ENCODE measurements around the gene ZNF318. TPM values are rescaled to one million over a fixed set of nuclear protein-coding genes. Genes with fewer than 3 reads are reported as not detected.

The ZNF318 gene
- total RNA-seq, 4 donors from 2014 or later: 20.9 to 35.5 (median 24.8) TPM

- 56% methylated on average over 1 of the region's 1 CpG for WGBS
- no peak for DNase-seq (ENCODE audit: low spot score in 2 of 2)
- no peaks in the 10 kb centered on the region for H3K27me3 ChIP-seq
- H3K4me3 ChIP-seq: no peak overlapping the region
- TF ChIP-seq CTCF (IDR thresholded peaks at IDR 0.05) (no peak), POLR2A (IDR thresholded peaks at IDR 0.05) (no peak)
- no peaks in the 10 kb centered on the region for H3K4me1 ChIP-seq
- H3K9me3 ChIP-seq: no peaks in the 10 kb centered on the region
- no peak overlapping the region for H3K27ac ChIP-seq
- H3K36me3 ChIP-seq: peaks cover 8% of the 10 kb centered on the region
Observed at GRCh38 chr6:43328528-43328927, 40.9 kb downstream of the ZNF318 start.

- WGBS: 73% methylated on average over 1 of the region's 1 CpG
- Histone ChIP-seq H3K9me3 (no peaks in the 10 kb centered on the region), H3K36me3 (peaks cover 8% of the 10 kb centered on the region), H3K4me3 (no peak overlapping the region), H3K4me1 (no peaks in the 10 kb centered on the region), H3K27ac (no peak overlapping the region), H3K27me3 (no peaks in the 10 kb centered on the region)
- DNase-seq (ENCODE audit: low spot score in 2 of 2): no peak
- TF ChIP-seq EP300 (IDR thresholded peaks at IDR 0.05): no peak
- no peak for TF ChIP-seq CTCF (IDR thresholded peaks at IDR 0.05)
- TF ChIP-seq POLR2AphosphoS5 (IDR thresholded peaks at IDR 0.05): no peak
- TF ChIP-seq POLR2A (IDR thresholded peaks at IDR 0.05): no peak
Observed at GRCh38 chr6:43325876-43326275, 43.6 kb downstream of the ZNF318 start.

- Histone ChIP-seq H3K4me3 (no peak overlapping the region), H3K27ac (no peak overlapping the region), H3K36me3 (no peaks in the 10 kb centered on the region), H3K9me3 (no peaks in the 10 kb centered on the region), H3K27me3 (no peaks in the 10 kb centered on the region), H3K4me1 (no peaks in the 10 kb centered on the region)
- no peak for TF ChIP-seq CTCF (IDR thresholded peaks at IDR 0.05)
- no peak for TF ChIP-seq POLR2AphosphoS5 (IDR thresholded peaks at IDR 0.05)
- TF ChIP-seq POLR2A (IDR thresholded peaks at IDR 0.05): no peak
- TF ChIP-seq EP300 (IDR thresholded peaks at IDR 0.05): no peak
- WGBS: 89% methylated on average over 2 of the region's 2 CpGs
- no peak for DNase-seq (ENCODE audit: low spot score in 2 of 2)
Observed at GRCh38 chr6:43318011-43318410, 51.4 kb downstream of the ZNF318 start.

GRCh38 chr6:43313813-43314212 lies 55.6 kb downstream of the ZNF318 start:
- WGBS: 85% methylated on average over 1 of the region's 1 CpG
- DNase-seq (ENCODE audit: low spot score in 2 of 2): no peak
- no peaks in the 10 kb centered on the region for H3K27me3 ChIP-seq
- H3K9me3 ChIP-seq: no peaks in the 10 kb centered on the region
- TF ChIP-seq EP300 (IDR thresholded peaks at IDR 0.05) (no peak), POLR2A (IDR thresholded peaks at IDR 0.05) (no peak), POLR2AphosphoS5 (IDR thresholded peaks at IDR 0.05) (no peak), CTCF (IDR thresholded peaks at IDR 0.05) (no peak)
- H3K36me3 ChIP-seq: no peaks in the 10 kb centered on the region
- no peak overlapping the region for H3K27ac ChIP-seq
- no peak overlapping the region for H3K4me3 ChIP-seq
- peaks cover 3% of the 10 kb centered on the region for H3K4me1 ChIP-seq

- H3K36me3 ChIP-seq: no peaks in the 10 kb centered on the region
- no peak overlapping the region for H3K27ac ChIP-seq
- no peak overlapping the region for H3K4me3 ChIP-seq
- DNase-seq (ENCODE audit: low spot score in 2 of 2): no peak
- H3K4me1 ChIP-seq: peaks cover 12% of the 10 kb centered on the region
- 77% methylated on average over 3 of the region's 3 CpGs for WGBS
- H3K9me3 ChIP-seq: no peaks in the 10 kb centered on the region
- no peaks in the 10 kb centered on the region for H3K27me3 ChIP-seq
- TF ChIP-seq POLR2AphosphoS5 (IDR thresholded peaks at IDR 0.05) (no peak), POLR2A (IDR thresholded peaks at IDR 0.05) (no peak), EP300 (IDR thresholded peaks at IDR 0.05) (no peak), CTCF (IDR thresholded peaks at IDR 0.05) (no peak)
Observed at GRCh38 chr6:43311666-43312065, 57.8 kb downstream of the ZNF318 start.
